ENCODE data around the gene PTPN7. TPM values are rescaled to one million over a fixed set of nuclear protein-coding genes. Genes with fewer than 3 reads are reported as not detected.

PTPN7 gene
- total RNA-seq, 1 donor from 2014 or later = 0.44 TPM

- H3K9me3 ChIP-seq (replicated peaks) = no peaks in the 10 kb centered on the region
- intact Hi-C loops (cut with micrococcal nuclease) = no loop called here
- no peaks in the 10 kb centered on the region for H3K27me3 ChIP-seq (ENCODE audit: low read depth)
- no peak for TF ChIP-seq CTCF (IDR thresholded peaks at IDR 0.05; ENCODE audit: borderline replicate concordance)
- H3K36me3 ChIP-seq = no peaks in the 10 kb centered on the region
- no peak overlapping the region for H3K4me3 ChIP-seq
- H3K27ac ChIP-seq (replicated peaks) = no peak overlapping the region
- peaks cover 11% of the 10 kb centered on the region for H3K4me1 ChIP-seq
- no peak for DNase-seq
These were observed 6.1 kb downstream of the PTPN7 start for GRCh38 chr1:202154148-202154765.

- no peak for TF ChIP-seq CTCF (IDR thresholded peaks at IDR 0.05; ENCODE audit: borderline replicate concordance)
These were observed 7.1 kb downstream of the PTPN7 start for GRCh38 chr1:202153284-202153683.

GRCh38 chr1:202152399-202152798 lies 8.0 kb downstream of the PTPN7 start:
- DNase-seq = no peak
- H3K9me3 ChIP-seq (replicated peaks) = no peaks in the 10 kb centered on the region
- H3K36me3 ChIP-seq = no peaks in the 10 kb centered on the region
- intact Hi-C loops (cut with micrococcal nuclease) = no loop called here
- no peak overlapping the region for H3K4me3 ChIP-seq
- no peak overlapping the region for H3K27ac ChIP-seq (replicated peaks)
- no peaks in the 10 kb centered on the region for H3K27me3 ChIP-seq (ENCODE audit: low read depth)
- no peak for TF ChIP-seq CTCF (IDR thresholded peaks at IDR 0.05; ENCODE audit: borderline replicate concordance)
- peaks cover 11% of the 10 kb centered on the region for H3K4me1 ChIP-seq

More at GRCh38 chr1:202153284-202153683, 7.1 kb downstream of the PTPN7 start:
- no peak for DNase-seq
- H3K9me3 ChIP-seq (replicated peaks) = no peaks in the 10 kb centered on the region
- no peak overlapping the region for H3K27ac ChIP-seq (replicated peaks)
- H3K27me3 ChIP-seq (ENCODE audit: low read depth) = no peaks in the 10 kb centered on the region
- H3K4me1 ChIP-seq = peaks cover 11% of the 10 kb centered on the region
- no peaks in the 10 kb centered on the region for H3K36me3 ChIP-seq
- intact Hi-C loops (cut with micrococcal nuclease) = no loop called here
- H3K4me3 ChIP-seq = no peak overlapping the region

DNA sequence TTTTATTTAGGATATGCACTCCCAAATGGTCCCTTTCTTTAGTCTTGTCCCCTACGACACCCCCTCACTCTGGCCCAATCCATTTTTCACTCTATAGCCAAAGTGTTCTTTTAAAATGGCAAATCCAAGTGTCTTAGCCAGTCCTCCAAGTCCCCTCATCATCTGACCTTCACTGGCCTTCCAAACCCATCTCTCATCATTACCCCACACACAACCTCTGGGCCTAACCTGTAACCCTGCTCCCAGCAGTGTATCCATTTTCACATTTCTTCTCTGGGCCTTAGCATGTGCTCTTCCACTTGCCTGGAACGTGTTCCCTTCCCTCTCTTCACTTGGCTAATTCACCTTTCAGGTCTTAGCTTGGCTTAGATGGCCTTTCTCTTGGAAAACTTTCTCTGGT lies 9.4 kb downstream of the PTPN7 start:
- Histone ChIP-seq H3K4me3 (no peak overlapping the region), H3K36me3 (no peaks in the 10 kb centered on the region), H3K9me3 (replicated peaks) (no peaks in the 10 kb centered on the region), H3K27me3 (ENCODE audit: low read depth) (no peaks in the 10 kb centered on the region), H3K27ac (replicated peaks) (no peak overlapping the region), H3K4me1 (peaks cover 11% of the 10 kb centered on the region)
- intact Hi-C loops (cut with micrococcal nuclease) = no loop called here
- no peak for DNase-seq
- TF ChIP-seq CTCF (IDR thresholded peaks at IDR 0.05; ENCODE audit: borderline replicate concordance) = no peak

DNA sequence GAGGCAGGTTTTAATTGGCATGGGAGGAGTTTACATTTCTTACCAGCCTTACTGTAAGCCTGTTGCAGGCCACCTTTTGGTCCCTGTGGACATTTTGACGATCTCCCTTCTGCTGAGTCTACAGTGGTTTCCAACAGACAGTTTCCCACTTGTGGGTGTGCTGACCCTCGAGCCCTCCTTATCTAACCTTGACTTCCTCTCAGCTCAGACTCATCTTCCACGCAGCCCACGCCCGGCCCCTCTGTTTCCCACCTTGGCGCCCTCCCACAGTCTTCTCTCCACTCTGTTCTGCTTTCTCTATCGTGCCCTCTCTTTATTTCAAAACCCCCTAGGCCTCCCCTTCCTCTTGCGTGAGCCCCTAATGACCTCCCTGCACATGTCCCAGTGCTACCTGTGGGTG lies 9.8 kb downstream of the PTPN7 start:
- H3K36me3 ChIP-seq = no peaks in the 10 kb centered on the region
- intact Hi-C loops (cut with micrococcal nuclease) = no loop called here
- H3K9me3 ChIP-seq (replicated peaks) = no peaks in the 10 kb centered on the region
- no peak overlapping the region for H3K4me3 ChIP-seq
- no peak for DNase-seq
- peaks cover 12% of the 10 kb centered on the region for H3K4me1 ChIP-seq
- no peaks in the 10 kb centered on the region for H3K27me3 ChIP-seq (ENCODE audit: low read depth)
- no peak overlapping the region for H3K27ac ChIP-seq (replicated peaks)
- TF ChIP-seq CTCF (IDR thresholded peaks at IDR 0.05; ENCODE audit: borderline replicate concordance) = no peak
